GM11168 (cell line): ENCODE results near the gene VPS13C.
"Not testable (repeated sequence)": the region's sequence is repeated elsewhere in the genome, so short reads cannot be mapped to it uniquely, and the experiment has no call there.

Experiments
- in situ Hi-C: fragments of 300-500 bp; cut with MboI; formaldehyde crosslinking; loops from one replicate; pipeline ENCODE4 v1.12.0; 2022; ENCODE audit warnings: low sequenced_read_pairs; ENCODE audit not compliant: unreplicated experiment

The VPS13C gene

GRCh38 chr15:62071711-62072308, 11.6 kb upstream of the VPS13C start:
- in situ Hi-C loops = no loop called here

- in situ Hi-C loops = no loop called here
These were observed 9.3 kb upstream of the VPS13C start for GRCh38 chr15:62069551-62069950.

- in situ Hi-C loops = no loop called here
These were observed 8.5 kb upstream of the VPS13C start for GRCh38 chr15:62068810-62069167.

GRCh38 chr15:62068071-62068809, 8.0 kb upstream of the VPS13C start:
- in situ Hi-C loops = no loop called here

- in situ Hi-C loops = no loop called here
These were observed 7.3 kb upstream of the VPS13C start for GRCh38 chr15:62067448-62068044.

- in situ Hi-C loops = no loop called here
These were observed 6.6 kb upstream of the VPS13C start, which contains the start of gene C2CD4A for GRCh38 chr15:62066663-62067447. TSS of gene C2CD4A (plus strand) at chr15:62066977. CDS start at chr15:62067614, 637 bp downstream.

GRCh38 chr15:62063825-62064635, 3.8 kb upstream of the VPS13C start:
- in situ Hi-C loops = no loop called here

GRCh38 chr15:62060896-62061280, 641 bp upstream of the VPS13C start:
- in situ Hi-C loops = no loop called here

- in situ Hi-C loops = no loop called here
These were observed 483 bp downstream of the VPS13C start for GRCh38 chr15:62059816-62060112.

GRCh38 chr15:62059108-62059815, 985 bp downstream of the VPS13C start:
- in situ Hi-C loops = no loop called here

GRCh38 chr15:62058327-62059028, 1.8 kb downstream of the VPS13C start:
- in situ Hi-C loops = no loop called here

GRCh38 chr15:62057341-62057980, 2.8 kb downstream of the VPS13C start:
- in situ Hi-C loops = no loop called here

GRCh38 chr15:62054979-62055378, 5.3 kb downstream of the VPS13C start:
- in situ Hi-C loops = no loop called here

- in situ Hi-C loops = no loop called here
These were observed 6.7 kb downstream of the VPS13C start for GRCh38 chr15:62053439-62054085.

GRCh38 chr15:62052713-62053112, 7.5 kb downstream of the VPS13C start:
- in situ Hi-C loops = no loop called here

GRCh38 chr15:62051166-62051565, 9.1 kb downstream of the VPS13C start:
- in situ Hi-C loops = no loop called here

- in situ Hi-C loops = no loop called here
These were observed 10.1 kb downstream of the VPS13C start for GRCh38 chr15:62050115-62050514.

GRCh38 chr15:62048254-62048653, 12.0 kb downstream of the VPS13C start:
- in situ Hi-C loops = not testable (repeated sequence)
